H1 (cell line): ENCODE measurements around the gene BUD13. TPM values are rescaled to one million over a fixed set of nuclear protein-coding genes. Genes with fewer than 3 reads are reported as not detected.

Source experiments
- PHF8 ChIP-seq: fragments of 200-600 bp; sonication (generic); conservative IDR thresholded peaks from 2 replicates; pipeline ENCODE4 v1.7.1; 2012; ENCODE audit warnings: low read depth, mild to moderate bottlenecking, inconsistent platforms, low read length, moderate library complexity
- SP1 ChIP-seq: IDR thresholded peaks from 2 replicates; pipeline ENCODE4 v1.6.1; 2011; ENCODE audit warnings: low read depth, low read length
- polyA plus RNA-seq, 7 experiments: library from polyadenylated mRNA; depleted of rRNA in 3 of 7; stranded (reverse) in 5 of 7; unstranded in 2 of 7; fragments of >200 nt in 5 of 7; fragments of 200-250 nt in 2 of 7; gene quantifications; 1 replicate in 5 of 7; 2 replicates in 1 of 7; 4 replicates in 1 of 7; pipeline versions ENCODE4 v1.2.1 to v1.2.3, GENCODE V29; 2011 to 2013; ENCODE audit warnings: missing spikeins in 2 of 7, mixed read lengths in 2 of 7
- total RNA-seq: library from RNA; stranded (reverse); fragmentation: NEBNext Ultra II Directional; extraction: Animal tissue kit (Norgen Biotek cat#: 25700); gene quantifications from 2 replicates; pipeline ENCODE4 v1.2.1, GENCODE V29; 2021

BUD13 gene
- total and polyA plus RNA-seq, 2 of the 8 experiments (the other 6 are each of a cell fraction or from before 2014, with no cell fraction given): 24.8 to 27.2 TPM

DNA sequence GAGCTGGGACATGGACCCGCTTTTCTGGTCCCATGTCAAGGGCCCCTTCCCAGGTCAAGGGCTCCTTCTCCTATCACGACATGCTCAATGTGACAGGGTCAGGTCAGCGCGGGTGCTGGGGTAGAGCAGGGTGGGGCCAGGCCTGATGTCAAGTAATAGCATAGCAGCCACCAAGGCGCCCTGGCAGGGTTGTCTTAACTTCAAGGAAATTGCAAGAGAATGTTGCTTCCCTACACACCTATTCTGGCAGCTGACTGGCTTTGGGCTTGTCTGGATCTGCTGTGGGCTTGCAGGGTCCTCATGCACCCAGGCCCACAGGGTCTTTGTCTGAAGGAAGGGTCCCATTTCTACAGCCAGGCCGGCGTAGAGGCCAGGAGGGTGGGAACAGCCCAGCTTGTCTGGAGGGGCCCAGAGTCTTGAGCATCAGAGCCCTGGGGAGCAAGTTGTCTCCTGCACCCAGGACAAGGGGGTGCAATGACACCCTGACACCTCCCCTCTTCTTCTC lies 71.4 kb downstream of the BUD13 start (continued):
- TF ChIP-seq PHF8 (no peak), SP1 (no peak)
